Activated T-helper 2 cell treated with anti-CD3 and anti-CD28 coated beads, Interferon-gamma antibody, Interleukin-2, Interleukin-4, amounts not matched to agents 10 μg/mL and 5 μg/mL and 100 μg/mL, durations not matched to agents 14 hours and 24 hours and 36 hours (primary cell): ENCODE measurements around the gene FOXRED2. TPM values are rescaled to one million over a fixed set of nuclear protein-coding genes. Genes with fewer than 3 reads are reported as not detected.

Experiments used
- DNase-seq: peaks from one replicate; pipeline ENCODE4 v3.0.0; 2021; ENCODE audit warnings: low spot score
- H3K27ac Mint-ChIP-seq: one replicate; pipeline ENCODE4 v1.8.0; 2021; ENCODE audit warnings: mixed read lengths
- H3K27me3 Mint-ChIP-seq: one replicate; pipeline ENCODE4 v1.8.0; 2021; ENCODE audit warnings: low read depth, mixed read lengths
- H3K36me3 Mint-ChIP-seq: one replicate; pipeline ENCODE4 v1.8.0; 2021; ENCODE audit warnings: low read depth, mixed read lengths
- H3K4me1 Mint-ChIP-seq: one replicate; pipeline ENCODE4 v1.8.0; 2021; ENCODE audit warnings: low read depth, mixed read lengths
- H3K4me3 Mint-ChIP-seq: one replicate; pipeline ENCODE4 v1.8.0; 2021; ENCODE audit warnings: low read depth, mild to moderate bottlenecking, moderate library complexity, mixed read lengths
- H3K9me3 Mint-ChIP-seq: one replicate; pipeline ENCODE4 v1.8.0; 2021; ENCODE audit warnings: mixed read lengths
- intact Hi-C: fragments of 100-400 bp; cut with micrococcal nuclease; formaldehyde crosslinking; loops from one replicate; pipeline ENCODE4 v1.15.1; 2023
- total RNA-seq: library from RNA; stranded (reverse); gene quantifications from 2 replicates; pipeline ENCODE4 v1.2.3, GENCODE V29; 2022

The FOXRED2 gene
- total RNA-seq, 1 donor from 2014 or later: 17.6 TPM

DNA sequence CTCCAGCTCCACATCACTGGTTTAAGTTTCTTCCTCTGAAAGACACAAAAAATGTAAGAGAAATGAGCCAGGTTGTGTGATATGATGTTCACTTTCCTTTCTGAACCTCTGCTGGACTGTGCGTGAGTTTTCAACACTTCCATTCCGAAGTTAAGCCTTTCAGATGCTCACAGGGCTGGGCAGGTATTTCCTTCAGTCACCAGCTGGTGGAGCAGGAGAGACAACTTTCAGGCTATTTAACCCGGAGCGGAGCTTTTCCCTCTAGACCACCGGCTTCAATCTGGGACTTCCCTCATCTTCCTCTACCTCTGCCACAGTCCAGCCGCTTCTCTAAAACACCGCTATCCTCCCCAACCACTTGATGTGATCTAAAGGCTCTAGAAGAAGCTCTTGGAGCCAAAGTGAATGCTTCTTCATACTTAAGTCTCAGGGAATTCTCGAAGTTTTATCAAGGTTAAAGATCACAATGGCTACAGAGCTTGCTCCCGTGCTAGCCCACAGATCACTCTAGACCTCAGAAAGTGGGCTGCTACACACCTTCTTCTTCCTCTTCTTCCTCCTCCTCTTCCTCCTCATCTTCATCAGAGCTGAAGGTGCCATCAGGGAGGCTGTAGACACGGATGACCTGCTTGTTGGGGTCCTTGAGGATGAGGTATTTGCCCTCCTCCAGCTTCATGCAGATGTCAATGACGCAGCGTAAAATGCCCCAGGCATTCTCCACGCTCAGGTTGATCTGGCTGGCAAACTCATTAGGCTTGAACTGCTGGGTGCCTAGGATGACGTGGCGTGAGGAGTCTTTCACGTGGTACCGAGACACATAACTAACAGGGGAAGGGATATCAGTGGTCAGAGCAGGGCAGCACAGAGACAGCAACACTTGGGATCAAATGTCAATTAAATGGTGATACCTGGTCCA, 4.4 kb upstream of the FOXRED2 start:
- Mint-ChIP-seq H3K27me3 (no peaks in the 10 kb centered on the region), H3K4me3 (no peak overlapping the region), H3K36me3 (peaks cover 57% of the 10 kb centered on the region), H3K4me1 (peaks cover 5% of the 10 kb centered on the region), H3K9me3 (no peaks in the 10 kb centered on the region), H3K27ac (no peak overlapping the region)
- intact Hi-C loops: no loop called here
- no peak for DNase-seq

DNA sequence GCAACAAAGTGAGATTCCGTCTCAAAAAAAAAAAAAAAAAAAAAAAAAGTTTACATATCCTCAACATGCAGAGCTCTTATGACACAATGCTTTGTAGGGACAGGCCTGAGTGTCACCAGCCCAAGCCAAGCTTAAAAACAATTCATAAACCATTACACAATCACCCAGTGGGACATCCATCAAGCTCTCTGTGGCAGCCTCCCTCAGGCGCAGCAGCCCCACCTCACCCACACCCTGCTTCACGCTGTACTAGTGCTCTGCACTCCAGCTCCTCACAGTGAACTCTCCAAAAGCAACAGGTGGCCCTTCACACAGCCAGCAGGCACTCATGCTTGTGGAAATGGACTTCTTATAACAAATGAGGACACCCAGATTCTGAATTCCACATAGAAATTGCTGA, 3.5 kb upstream of the FOXRED2 start:
- Mint-ChIP-seq H3K4me3 (no peak overlapping the region), H3K27me3 (no peaks in the 10 kb centered on the region), H3K36me3 (peaks cover 49% of the 10 kb centered on the region), H3K4me1 (peaks cover 5% of the 10 kb centered on the region), H3K9me3 (no peaks in the 10 kb centered on the region), H3K27ac (no peak overlapping the region)
- no peak for DNase-seq
- intact Hi-C loops: no loop called here

DNA sequence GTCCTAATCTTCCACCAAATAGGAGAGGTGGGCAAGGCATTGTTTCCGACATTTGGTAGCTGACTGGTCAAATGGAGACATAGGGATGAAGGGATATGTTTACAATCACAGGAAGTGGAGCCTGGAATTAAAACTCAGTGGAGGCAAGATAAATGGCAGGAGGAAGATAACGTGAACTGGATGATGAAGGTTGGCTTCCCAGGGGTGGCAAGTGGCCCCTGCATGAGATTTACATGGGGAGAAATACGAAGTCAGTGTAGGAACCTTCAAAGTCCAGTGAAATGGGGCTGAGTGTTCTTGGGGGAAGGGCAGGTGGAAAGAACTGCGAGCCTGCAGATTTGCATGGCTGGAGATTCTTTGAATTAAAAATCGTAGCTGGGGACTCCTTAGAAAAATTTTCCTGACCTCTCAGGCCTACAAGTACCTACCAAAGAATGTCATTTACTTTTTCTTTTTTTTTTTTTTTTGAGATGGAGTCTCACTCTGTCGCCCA, 724 bp upstream of the FOXRED2 start:
- Mint-ChIP-seq H3K4me3 (peak overlapping the region; percentile 72), H3K4me1 (peaks cover 5% of the 10 kb centered on the region), H3K27ac (no peak overlapping the region), H3K36me3 (peaks cover 30% of the 10 kb centered on the region), H3K27me3 (no peaks in the 10 kb centered on the region), H3K9me3 (no peaks in the 10 kb centered on the region)
- no peak for DNase-seq
- intact Hi-C loops: no loop called here

DNA sequence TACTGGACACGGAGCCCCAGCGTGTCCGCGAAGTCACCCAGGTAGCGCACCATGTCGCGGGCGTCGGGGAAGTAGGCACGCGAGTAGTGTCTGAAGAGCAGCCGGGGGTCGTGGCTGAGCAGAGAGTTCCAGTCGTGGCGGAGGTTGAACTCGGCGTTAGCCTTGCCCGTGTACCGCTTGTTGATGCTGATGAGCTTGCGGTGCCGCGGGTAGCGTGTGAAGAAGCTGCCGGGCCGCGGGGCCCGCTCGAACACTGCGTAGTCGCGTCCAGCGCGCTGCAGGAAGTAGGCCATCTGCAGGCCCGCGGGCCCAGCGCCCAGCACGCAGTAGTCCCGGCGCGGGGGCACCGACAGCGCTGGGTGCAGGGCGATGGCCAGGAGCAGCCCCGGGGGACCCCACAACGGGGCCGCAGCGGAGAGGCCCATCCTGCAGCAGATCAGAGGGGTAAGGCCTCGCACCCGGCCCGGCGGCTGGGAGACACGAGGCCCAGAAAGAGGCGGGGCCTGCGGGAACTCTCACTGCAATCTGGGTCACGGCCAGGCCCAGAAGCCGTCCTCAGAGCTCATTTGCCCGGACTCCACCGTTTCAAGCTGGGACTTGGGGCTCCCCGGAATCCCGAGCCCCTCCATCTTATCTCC, 723 bp downstream of the FOXRED2 start:
- Mint-ChIP-seq H3K4me3 (peak overlapping the region; percentile 72), H3K27ac (no peak overlapping the region), H3K27me3 (no peaks in the 10 kb centered on the region), H3K4me1 (peaks cover 5% of the 10 kb centered on the region), H3K9me3 (no peaks in the 10 kb centered on the region), H3K36me3 (peaks cover 18% of the 10 kb centered on the region)
- no peak for DNase-seq
- intact Hi-C loops: no loop called here

DNA sequence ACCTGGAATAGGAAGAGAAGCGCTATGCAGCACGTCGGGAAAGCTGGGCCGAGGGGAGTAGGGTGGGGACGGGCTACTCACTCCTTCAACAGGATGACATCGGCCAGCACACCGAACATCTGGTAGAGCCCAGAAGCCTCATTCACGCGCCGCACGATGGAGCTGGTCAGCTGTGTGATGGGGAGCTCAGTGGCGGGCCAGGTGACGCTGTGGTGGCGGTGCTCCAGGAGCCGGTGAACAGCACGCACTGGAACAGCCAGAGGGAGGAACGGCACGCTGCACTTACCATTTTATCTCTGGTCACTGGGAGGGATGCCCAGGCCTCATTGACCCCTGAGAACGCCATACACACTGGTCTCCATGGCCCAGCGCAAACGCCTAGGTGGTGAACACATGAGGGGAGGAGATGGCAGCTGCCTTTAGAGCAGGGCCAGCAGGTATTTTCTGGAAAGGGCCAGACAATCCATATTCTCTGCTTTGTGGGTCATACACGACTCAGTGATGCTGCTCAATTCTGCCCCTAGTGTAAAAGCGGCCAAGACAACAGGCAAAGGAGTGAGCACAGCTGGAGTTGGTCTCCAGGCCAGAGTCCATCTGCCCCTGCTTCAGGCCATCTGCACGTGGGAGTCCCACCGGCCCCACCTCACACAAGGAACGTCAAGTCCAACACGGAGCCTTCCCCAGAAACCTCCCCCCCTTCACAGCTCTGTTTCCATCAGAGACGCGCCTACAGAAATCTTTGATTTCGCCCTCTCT, 8.8 kb downstream of the FOXRED2 start:
- Mint-ChIP-seq H3K9me3 (no peaks in the 10 kb centered on the region), H3K36me3 (peaks cover 21% of the 10 kb centered on the region), H3K27me3 (no peaks in the 10 kb centered on the region), H3K4me3 (no peak overlapping the region), H3K4me1 (peaks cover 3% of the 10 kb centered on the region), H3K27ac (no peak overlapping the region)
- intact Hi-C loops: no loop called here
- no peak for DNase-seq

DNA sequence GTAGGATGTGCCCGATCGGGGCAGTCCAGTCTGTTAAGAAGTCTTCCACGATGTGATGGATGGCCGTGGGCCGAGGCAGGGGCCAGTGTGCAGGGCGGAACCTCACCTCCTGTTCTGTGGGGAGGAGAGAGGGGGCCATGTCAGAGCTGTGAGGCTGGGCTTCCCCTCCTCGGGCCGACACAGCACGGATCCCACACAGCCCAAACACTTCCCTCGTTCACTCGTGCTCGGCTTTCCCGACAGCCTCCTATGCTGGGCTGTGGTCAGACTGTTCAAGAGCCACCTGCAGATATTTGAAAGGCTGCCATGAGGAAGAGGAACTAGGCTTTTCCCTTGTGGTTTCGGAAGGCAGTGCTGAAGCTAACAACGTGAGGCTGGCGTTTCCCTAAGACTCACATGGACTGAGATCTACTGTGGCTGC, 13.1 kb downstream of the FOXRED2 start:
- Mint-ChIP-seq H3K4me1 (peaks cover 3% of the 10 kb centered on the region), H3K9me3 (no peaks in the 10 kb centered on the region), H3K27me3 (no peaks in the 10 kb centered on the region), H3K4me3 (no peak overlapping the region), H3K27ac (no peak overlapping the region), H3K36me3 (peaks cover 26% of the 10 kb centered on the region)
- intact Hi-C loops: no loop called here
- no peak for DNase-seq

DNA sequence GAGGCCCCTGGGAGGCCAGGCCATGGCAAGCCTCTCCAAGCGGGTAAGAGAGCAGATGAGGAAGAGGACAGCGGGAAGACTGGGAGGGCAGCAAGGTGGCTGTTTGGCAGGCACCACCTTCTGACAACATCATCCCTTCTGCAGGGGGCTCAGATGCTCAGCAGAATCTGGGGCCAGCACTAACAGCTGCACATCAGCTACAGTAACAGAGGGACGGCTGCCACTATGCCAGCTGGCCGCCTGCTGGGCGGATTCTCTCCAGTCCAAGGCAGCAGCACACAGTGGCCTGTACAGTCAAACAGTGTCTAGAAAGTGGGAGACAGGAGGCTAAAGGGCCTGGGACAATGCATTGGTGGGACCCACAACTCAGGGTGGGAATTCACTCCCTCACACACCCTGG, 14.7 kb downstream of the FOXRED2 start:
- Mint-ChIP-seq H3K9me3 (no peaks in the 10 kb centered on the region), H3K27ac (no peak overlapping the region), H3K27me3 (no peaks in the 10 kb centered on the region), H3K36me3 (peaks cover 27% of the 10 kb centered on the region), H3K4me1 (peaks cover 3% of the 10 kb centered on the region), H3K4me3 (no peak overlapping the region)
- no peak for DNase-seq
- intact Hi-C loops: no loop called here

DNA sequence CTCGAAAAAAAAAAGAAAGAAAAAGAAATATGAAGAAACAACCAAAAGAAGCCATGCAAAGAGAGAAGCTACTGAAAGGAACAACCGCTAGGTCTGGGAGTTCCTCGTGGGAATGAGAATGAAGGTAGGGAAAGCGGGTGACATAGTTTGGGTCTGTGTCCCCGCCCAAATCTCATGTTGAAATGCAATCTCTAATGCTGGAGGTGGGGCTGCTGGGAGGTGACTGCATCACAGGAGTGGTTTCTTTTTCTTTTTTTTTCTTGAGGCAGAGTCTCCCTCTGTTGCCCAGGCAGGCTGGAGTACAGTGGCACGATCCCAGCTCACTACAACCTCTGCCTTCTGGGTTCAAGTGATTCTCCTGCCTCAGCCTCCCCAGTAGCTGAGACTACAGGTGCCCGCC, 15.7 kb downstream of the FOXRED2 start:
- no peak overlapping the region for H3K27ac Mint-ChIP-seq

DNA sequence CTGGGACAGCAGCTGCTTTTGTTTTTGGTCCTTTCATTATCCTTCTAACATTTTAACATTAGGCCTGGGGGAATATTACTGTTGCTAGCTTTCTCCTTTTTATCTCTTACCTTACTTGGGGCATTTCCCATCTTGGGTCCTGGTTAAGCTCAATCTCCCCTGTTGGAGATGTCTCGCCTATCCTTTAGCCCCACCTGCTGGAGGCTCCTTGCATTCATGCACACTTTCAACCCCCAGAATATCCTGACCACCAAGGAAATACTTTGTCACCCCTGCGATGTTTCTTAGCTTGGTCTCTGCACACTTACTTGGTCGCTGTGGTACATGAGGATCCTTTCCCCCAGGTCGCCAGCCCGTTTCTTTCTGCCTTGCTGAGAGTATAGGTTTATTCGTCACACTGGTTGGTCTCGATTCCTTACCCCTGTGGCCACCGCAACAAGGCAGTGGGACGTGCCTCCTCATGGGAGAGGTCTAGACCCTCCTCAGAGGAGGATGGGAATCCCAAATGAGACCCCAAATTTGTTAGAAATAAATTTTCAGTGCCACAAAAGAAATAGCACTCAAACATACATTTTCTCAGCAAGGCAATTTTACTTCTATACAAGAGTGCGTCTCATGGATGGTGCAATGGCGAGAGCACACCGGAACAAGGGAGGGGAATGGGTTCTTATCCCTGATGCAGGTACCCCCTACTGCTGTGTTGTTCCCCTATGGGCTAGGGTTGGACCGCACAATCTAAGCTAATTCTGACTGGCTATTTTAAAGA, 20.0 kb downstream of the FOXRED2 start:
- H3K27me3 Mint-ChIP-seq: no peaks in the 10 kb centered on the region
- H3K36me3 Mint-ChIP-seq: peaks cover 20% of the 10 kb centered on the region
- H3K27ac Mint-ChIP-seq: no peak overlapping the region
- DNase-seq: peak; percentile 45
- no peak overlapping the region for H3K4me3 Mint-ChIP-seq
- no peaks in the 10 kb centered on the region for H3K9me3 Mint-ChIP-seq
- intact Hi-C loops: no loop called here
- peaks cover 5% of the 10 kb centered on the region for H3K4me1 Mint-ChIP-seq

More for the DNA sequence above, 15.7 kb downstream of the FOXRED2 start:
- H3K9me3 Mint-ChIP-seq: no peaks in the 10 kb centered on the region
- no peak overlapping the region for H3K4me3 Mint-ChIP-seq
- intact Hi-C loops: no loop called here
- no peak for DNase-seq
- peaks cover 6% of the 10 kb centered on the region for H3K4me1 Mint-ChIP-seq
- H3K36me3 Mint-ChIP-seq: peaks cover 27% of the 10 kb centered on the region
- H3K27me3 Mint-ChIP-seq: no peaks in the 10 kb centered on the region

DNA sequence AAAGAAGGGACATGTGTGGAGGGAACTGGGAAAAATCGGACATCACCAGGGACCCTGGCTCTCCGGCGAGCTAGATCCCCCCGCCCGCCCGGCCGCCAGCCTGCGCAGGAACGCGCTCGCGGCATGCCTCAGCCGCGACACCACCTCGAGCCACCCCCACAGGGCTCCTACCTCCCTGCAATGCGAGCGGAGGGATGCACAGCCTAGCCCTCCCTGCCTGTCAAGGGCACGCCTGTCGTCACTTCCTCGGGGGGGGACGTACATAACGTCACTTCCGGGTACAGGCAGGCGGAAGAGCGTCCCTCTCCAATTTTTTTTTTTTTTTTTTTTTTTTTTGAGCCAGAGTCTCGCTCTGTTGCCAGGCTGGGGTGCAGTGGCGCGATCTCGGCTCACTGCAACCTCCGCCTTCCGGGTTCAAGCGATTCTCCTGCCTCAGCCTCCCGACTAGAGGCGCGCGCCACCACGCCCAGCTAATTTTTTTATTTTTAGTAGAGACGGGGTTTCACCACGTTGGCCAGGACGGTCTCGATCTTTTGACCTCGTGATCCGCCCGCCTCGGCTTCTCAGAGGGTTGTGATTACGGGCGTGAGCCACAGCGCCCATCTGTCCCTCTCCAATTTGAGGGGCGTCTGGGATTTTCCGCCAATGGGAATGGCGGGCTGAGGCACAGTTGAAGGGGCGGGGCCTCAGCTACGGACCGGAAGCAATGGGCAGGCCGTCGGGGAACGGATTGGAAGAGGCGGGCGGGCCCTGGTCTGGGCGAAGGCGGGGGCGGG, 25.3 kb downstream of the FOXRED2 start, which contains the start of gene TXN2:
Gene TXN2 (minus strand): TSS at position 248 of the 776 bp plus-strand sequence. CDS start 803 bp downstream, outside the sequence.
- peak within 1 kb of the TSS; percentile 97 for H3K4me3 Mint-ChIP-seq
- H3K4me1 Mint-ChIP-seq: peaks cover 12% of the 10 kb centered on the region
- no peaks in the 10 kb centered on the region for H3K9me3 Mint-ChIP-seq
- peak; percentile 92 for DNase-seq
- H3K36me3 Mint-ChIP-seq: peaks cover 33% of the 10 kb centered on the region
- intact Hi-C loops: loop anchor here (1.0 kb wide), 2 partner anchors 48 to 242 kb away; partner anchors contain the start of genes APOL2 and EIF3D
- H3K27me3 Mint-ChIP-seq: no peaks in the 10 kb centered on the region
- peak within 1 kb of the TSS; percentile 94 for H3K27ac Mint-ChIP-seq

DNA sequence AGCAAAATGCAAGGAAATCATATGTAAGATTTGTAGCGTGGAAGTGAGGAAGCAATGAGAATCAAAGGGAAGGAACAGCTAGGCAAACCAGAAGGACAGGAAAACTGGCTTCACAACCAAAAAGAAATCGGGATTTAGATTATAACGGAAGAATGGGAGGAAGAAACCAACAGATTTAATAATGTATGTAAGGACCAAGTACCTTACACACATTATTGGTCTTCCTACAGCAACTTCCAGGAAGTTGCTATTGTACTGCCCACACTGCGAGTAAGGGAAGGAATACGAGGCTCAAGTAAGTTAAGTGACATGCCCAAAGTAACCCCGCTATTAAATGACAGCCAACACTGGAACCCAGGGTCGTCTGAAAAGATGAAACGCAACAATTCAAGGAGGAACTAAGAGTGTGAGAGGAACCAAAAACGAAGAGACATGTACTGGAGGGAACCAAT, 25.9 kb downstream of the FOXRED2 start:
- Mint-ChIP-seq H3K9me3 (no peaks in the 10 kb centered on the region), H3K36me3 (peaks cover 33% of the 10 kb centered on the region)

More for the DNA sequence above, 25.9 kb downstream of the FOXRED2 start:
- peak overlapping the region; percentile 94 for H3K27ac Mint-ChIP-seq
- intact Hi-C loops: loop anchor here (1.0 kb wide), 1 partner anchor 48 kb away; the partner anchor contains the start of gene EIF3D
- DNase-seq: no peak
- H3K27me3 Mint-ChIP-seq: no peaks in the 10 kb centered on the region
- H3K4me1 Mint-ChIP-seq: peaks cover 10% of the 10 kb centered on the region
- H3K4me3 Mint-ChIP-seq: peak overlapping the region; percentile 97
